Liver (tissue), 9 donors: Measurements from ENCODE around the gene AFAP1L2. TPM values are rescaled to one million over a fixed set of nuclear protein-coding genes. Genes with fewer than 3 reads are reported as not detected.

Source experiments
- DNase-seq: peaks from one replicate; pipeline ENCODE4 v3.0.0-alpha.2; 2017; ENCODE audit warnings: low spot score
- H3K27ac ChIP-seq, 2 donors: one replicate each; pipeline ENCODE4 v1.7.0; 2013; ENCODE audit warnings: inconsistent platforms in 2 of 2, low read length in 2 of 2, control low read depth in 1 of 2, low read depth in 1 of 2, mild to moderate bottlenecking in 1 of 2
- H3K27me3 ChIP-seq, 4 donors: one replicate each; pipeline versions ENCODE4 v1.6.1 to v1.7.0; 2013; ENCODE audit warnings: low read length in 3 of 4, inconsistent platforms in 1 of 4, mild to moderate bottlenecking in 1 of 4, moderate library complexity in 1 of 4; ENCODE audit not compliant: control insufficient read depth in 4 of 4, insufficient read depth in 4 of 4
- H3K36me3 ChIP-seq, 4 donors: one replicate each; pipeline versions ENCODE4 v1.6.1 to v1.7.0; 2013; ENCODE audit warnings: low read length in 3 of 4, mild to moderate bottlenecking in 3 of 4, low read depth in 1 of 4, moderate library complexity in 1 of 4; ENCODE audit not compliant: control insufficient read depth in 4 of 4, insufficient read depth in 3 of 4
- H3K4me1 ChIP-seq, 4 donors: one replicate each; pipeline versions ENCODE4 v1.6.1 to v1.7.0; 2013; ENCODE audit warnings: low read length in 3 of 4, mild to moderate bottlenecking in 3 of 4, moderate library complexity in 1 of 4; ENCODE audit not compliant: control insufficient read depth in 4 of 4, insufficient read depth in 4 of 4
- H3K4me3 ChIP-seq, 3 donors: one replicate each; pipeline versions ENCODE4 v1.6.1 to v1.7.0; 2013; ENCODE audit warnings: low read length in 3 of 3, control low read depth in 1 of 3, low read depth in 1 of 3, mild to moderate bottlenecking in 1 of 3
- H3K9ac ChIP-seq, 2 donors: one replicate each; pipeline ENCODE4 v1.7.0; 2013; ENCODE audit warnings: low read length in 2 of 2, mild to moderate bottlenecking in 2 of 2, moderate library complexity in 2 of 2, control low read depth in 1 of 2, low read depth in 1 of 2
- H3K9me3 ChIP-seq, 4 donors: one replicate each; pipeline versions ENCODE4 v1.6.1 to v1.7.0; 2013; ENCODE audit warnings: low read length in 3 of 4; ENCODE audit not compliant: control insufficient read depth in 4 of 4
- ATF3 ChIP-seq: IDR thresholded peaks from 2 replicates; pipeline ENCODE4 v1.6.1; 2016; ENCODE audit warnings: antibody characterized with exemption
- CTCF ChIP-seq: fragments of 150-350 bp; IDR thresholded peaks from 2 replicates; pipeline ENCODE4 v1.5.1; 2017; ENCODE audit warnings: improper control_type of control experiment, low read depth, low read length; ENCODE audit not compliant: missing input control
- EGR1 ChIP-seq, 2 donors: IDR thresholded peaks; 2 replicates each; pipeline ENCODE4 v1.6.1; 2016 to 2018; ENCODE audit warnings: antibody characterized with exemption in 2 of 2, low read depth in 2 of 2
- FOXA1 ChIP-seq: IDR thresholded peaks from 2 replicates; pipeline ENCODE4 v1.6.1; 2016; ENCODE audit warnings: antibody characterized with exemption
- FOXA2 ChIP-seq: IDR thresholded peaks from 2 replicates; pipeline ENCODE4 v1.6.1; 2016; ENCODE audit warnings: antibody characterized with exemption
- GABPA ChIP-seq, 2 donors: IDR thresholded peaks in 1 of 2; conservative IDR thresholded peaks in 1 of 2; 2 replicates each; pipeline ENCODE4 v1.6.1; 2016; ENCODE audit warnings: antibody characterized with exemption in 2 of 2, mild to moderate bottlenecking in 1 of 2, moderate library complexity in 1 of 2
- HNF4A ChIP-seq, 2 donors: conservative IDR thresholded peaks; 2 replicates each; pipeline ENCODE4 v1.6.1; 2016; ENCODE audit warnings: antibody characterized with exemption in 2 of 2, mild to moderate bottlenecking in 2 of 2
- HNF4G ChIP-seq: IDR thresholded peaks from 2 replicates; pipeline ENCODE4 v1.6.1; 2016; ENCODE audit warnings: antibody characterized with exemption
- JUND ChIP-seq, 2 donors: IDR thresholded peaks; 2 replicates each; pipeline ENCODE4 v1.6.1; 2016; ENCODE audit warnings: antibody characterized with exemption in 2 of 2
- NR2F2 ChIP-seq: IDR thresholded peaks from 2 replicates; pipeline ENCODE4 v1.6.1; 2016; ENCODE audit warnings: antibody characterized with exemption
- RAD21 ChIP-seq, 2 donors: IDR thresholded peaks; 2 replicates each; pipeline ENCODE4 v1.6.1; 2016; ENCODE audit warnings: antibody characterized with exemption in 2 of 2, mild to moderate bottlenecking in 2 of 2
- RXRA ChIP-seq, 2 donors: IDR thresholded peaks; 2 replicates each; pipeline ENCODE4 v1.6.1; 2017 to 2018; ENCODE audit warnings: antibody characterized with exemption in 2 of 2, mild to moderate bottlenecking in 1 of 2
- SP1 ChIP-seq: IDR thresholded peaks from 2 replicates; pipeline ENCODE4 v1.6.1; 2018; ENCODE audit warnings: antibody characterized with exemption, mild to moderate bottlenecking
- TAF1 ChIP-seq: conservative IDR thresholded peaks from 2 replicates; pipeline ENCODE4 v1.6.1; 2016; ENCODE audit warnings: antibody characterized with exemption, mild to moderate bottlenecking
- YY1 ChIP-seq: IDR thresholded peaks from 2 replicates; pipeline ENCODE4 v1.6.1; 2016; ENCODE audit warnings: antibody characterized with exemption, mild to moderate bottlenecking
- WGBS: extraction: QIAGEN DNeasy Blood & Tissue Kit; methylation state at CpG from one replicate; pipeline ENCODE4 v1.1.7; 2013; 5-methylcytosine and 5-hydroxymethylcytosine counted together
- polyA plus RNA-seq, 2 donors: library from polyadenylated mRNA; stranded (reverse) in 1 of 2; unstranded in 1 of 2; fragments of 200-250 nt in 1 of 2; fragments of >200 nt in 1 of 2; fragmentation: Nextera tagmentation in 1 of 2; extraction: Ambion mirVana in 1 of 2; gene quantifications; one replicate each; pipeline versions ENCODE4 v1.2.1 to v1.2.3, GENCODE V29; 2013 to 2015
- total RNA-seq, 2 donors: library from RNA; depleted of rRNA; stranded (reverse); fragments of >200 nt; gene quantifications; one replicate each; pipeline ENCODE4 v1.2.3, GENCODE V29; 2014
- TF ChIP-seq, protein P1 (sequence below): IDR thresholded peaks from 2 replicates; pipeline ENCODE4 v1.6.1; 2016; ENCODE audit warnings: antibody characterized with exemption
- TF ChIP-seq, protein P2 (sequence below): IDR thresholded peaks from 2 replicates; pipeline ENCODE4 v1.6.1; 2016; ENCODE audit warnings: antibody characterized with exemption
- TF ChIP-seq, protein P3 (sequence below): IDR thresholded peaks from 2 replicates; pipeline ENCODE4 v1.6.1; 2016; ENCODE audit warnings: antibody characterized with exemption, mild to moderate bottlenecking
- donor health status: healthy.
- donor health status: healthy.
- donor health status: healthy.
- donor health status: healthy.
- donor health status: healthy.

AFAP1L2 gene
- total and polyA plus RNA-seq, 4 donors, result 0.53 to 1.8 (median 1.3) TPM

GRCh38 chr10:114256822-114257221 is 147.5 kb downstream of the AFAP1L2 start:
- Histone ChIP-seq H3K36me3 (no peaks in the 10 kb centered on the region), H3K9me3 (no peaks in the 10 kb centered on the region), H3K27ac (no peak overlapping the region), H3K4me1 (no peaks in the 10 kb centered on the region), H3K9ac (no peak overlapping the region), H3K4me3 (no peak overlapping the region), H3K27me3 (no peaks in the 10 kb centered on the region)
- TF ChIP-seq, protein P1, sequence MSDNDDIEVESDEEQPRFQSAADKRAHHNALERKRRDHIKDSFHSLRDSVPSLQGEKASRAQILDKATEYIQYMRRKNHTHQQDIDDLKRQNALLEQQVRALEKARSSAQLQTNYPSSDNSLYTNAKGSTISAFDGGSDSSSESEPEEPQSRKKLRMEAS, result no peak
- TF ChIP-seq, protein P2, sequence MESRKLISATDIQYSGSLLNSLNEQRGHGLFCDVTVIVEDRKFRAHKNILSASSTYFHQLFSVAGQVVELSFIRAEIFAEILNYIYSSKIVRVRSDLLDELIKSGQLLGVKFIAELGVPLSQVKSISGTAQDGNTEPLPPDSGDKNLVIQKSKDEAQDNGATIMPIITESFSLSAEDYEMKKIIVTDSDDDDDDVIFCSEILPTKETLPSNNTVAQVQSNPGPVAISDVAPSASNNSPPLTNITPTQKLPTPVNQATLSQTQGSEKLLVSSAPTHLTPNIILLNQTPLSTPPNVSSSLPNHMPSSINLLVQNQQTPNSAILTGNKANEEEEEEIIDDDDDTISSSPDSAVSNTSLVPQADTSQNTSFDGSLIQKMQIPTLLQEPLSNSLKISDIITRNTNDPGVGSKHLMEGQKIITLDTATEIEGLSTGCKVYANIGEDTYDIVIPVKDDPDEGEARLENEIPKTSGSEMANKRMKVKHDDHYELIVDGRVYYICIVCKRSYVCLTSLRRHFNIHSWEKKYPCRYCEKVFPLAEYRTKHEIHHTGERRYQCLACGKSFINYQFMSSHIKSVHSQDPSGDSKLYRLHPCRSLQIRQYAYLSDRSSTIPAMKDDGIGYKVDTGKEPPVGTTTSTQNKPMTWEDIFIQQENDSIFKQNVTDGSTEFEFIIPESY, result no peak
- no peak for TF ChIP-seq HNF4G
- no peak for TF ChIP-seq FOXA1
- no peak for TF ChIP-seq RAD21 (IDR thresholded peaks at IDR 0.05)
- no peak for TF ChIP-seq NR2F2
- TF ChIP-seq, protein P3, sequence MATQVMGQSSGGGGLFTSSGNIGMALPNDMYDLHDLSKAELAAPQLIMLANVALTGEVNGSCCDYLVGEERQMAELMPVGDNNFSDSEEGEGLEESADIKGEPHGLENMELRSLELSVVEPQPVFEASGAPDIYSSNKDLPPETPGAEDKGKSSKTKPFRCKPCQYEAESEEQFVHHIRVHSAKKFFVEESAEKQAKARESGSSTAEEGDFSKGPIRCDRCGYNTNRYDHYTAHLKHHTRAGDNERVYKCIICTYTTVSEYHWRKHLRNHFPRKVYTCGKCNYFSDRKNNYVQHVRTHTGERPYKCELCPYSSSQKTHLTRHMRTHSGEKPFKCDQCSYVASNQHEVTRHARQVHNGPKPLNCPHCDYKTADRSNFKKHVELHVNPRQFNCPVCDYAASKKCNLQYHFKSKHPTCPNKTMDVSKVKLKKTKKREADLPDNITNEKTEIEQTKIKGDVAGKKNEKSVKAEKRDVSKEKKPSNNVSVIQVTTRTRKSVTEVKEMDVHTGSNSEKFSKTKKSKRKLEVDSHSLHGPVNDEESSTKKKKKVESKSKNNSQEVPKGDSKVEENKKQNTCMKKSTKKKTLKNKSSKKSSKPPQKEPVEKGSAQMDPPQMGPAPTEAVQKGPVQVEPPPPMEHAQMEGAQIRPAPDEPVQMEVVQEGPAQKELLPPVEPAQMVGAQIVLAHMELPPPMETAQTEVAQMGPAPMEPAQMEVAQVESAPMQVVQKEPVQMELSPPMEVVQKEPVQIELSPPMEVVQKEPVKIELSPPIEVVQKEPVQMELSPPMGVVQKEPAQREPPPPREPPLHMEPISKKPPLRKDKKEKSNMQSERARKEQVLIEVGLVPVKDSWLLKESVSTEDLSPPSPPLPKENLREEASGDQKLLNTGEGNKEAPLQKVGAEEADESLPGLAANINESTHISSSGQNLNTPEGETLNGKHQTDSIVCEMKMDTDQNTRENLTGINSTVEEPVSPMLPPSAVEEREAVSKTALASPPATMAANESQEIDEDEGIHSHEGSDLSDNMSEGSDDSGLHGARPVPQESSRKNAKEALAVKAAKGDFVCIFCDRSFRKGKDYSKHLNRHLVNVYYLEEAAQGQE, result no peak
- TF ChIP-seq JUND (IDR thresholded peaks at IDR 0.05), result no peak
- no peak for TF ChIP-seq TAF1
- TF ChIP-seq HNF4A (conservative IDR thresholded peaks at IDR 0.05), result no peak
- no peak for TF ChIP-seq SP1
- TF ChIP-seq CTCF, result no peak
- no peak for TF ChIP-seq ATF3
- no peak for TF ChIP-seq RXRA (IDR thresholded peaks at IDR 0.05)
- no peak for TF ChIP-seq FOXA2
- TF ChIP-seq EGR1 (IDR thresholded peaks at IDR 0.05; ENCODE audit: low read depth in 2 of 2), result no peak
- TF ChIP-seq GABPA (IDR thresholded peaks at IDR 0.05 in 1 of 2, conservative IDR thresholded peaks at IDR 0.05 in 1 of 2), result no peak
- no peak for TF ChIP-seq YY1
- no peak for DNase-seq
- WGBS, result 83% methylated on average over 3 of the region's 3 CpGs
